AG09309 (cell line): ENCODE measurements around the gene CFAP65.

ENCODE experiments used
- DNase-seq: peaks from one replicate; pipeline ENCODE4 v3.0.0-alpha.2; 2010; ENCODE audit warnings: low read depth
- H3K4me3 ChIP-seq: 2 replicates; pipeline ENCODE4 v1.5.1; 2011; ENCODE audit warnings: mild to moderate bottlenecking, low read depth, low read length, moderate library complexity; ENCODE audit not compliant: control insufficient read depth
- CTCF ChIP-seq: IDR thresholded peaks from 2 replicates; pipeline ENCODE4 v1.5.1; 2011; ENCODE audit warnings: mild to moderate bottlenecking, low read depth, low read length, inconsistent platforms; ENCODE audit not compliant: insufficient read depth, control insufficient read depth; ENCODE audit errors: missing control alignments

Gene CFAP65

DNA sequence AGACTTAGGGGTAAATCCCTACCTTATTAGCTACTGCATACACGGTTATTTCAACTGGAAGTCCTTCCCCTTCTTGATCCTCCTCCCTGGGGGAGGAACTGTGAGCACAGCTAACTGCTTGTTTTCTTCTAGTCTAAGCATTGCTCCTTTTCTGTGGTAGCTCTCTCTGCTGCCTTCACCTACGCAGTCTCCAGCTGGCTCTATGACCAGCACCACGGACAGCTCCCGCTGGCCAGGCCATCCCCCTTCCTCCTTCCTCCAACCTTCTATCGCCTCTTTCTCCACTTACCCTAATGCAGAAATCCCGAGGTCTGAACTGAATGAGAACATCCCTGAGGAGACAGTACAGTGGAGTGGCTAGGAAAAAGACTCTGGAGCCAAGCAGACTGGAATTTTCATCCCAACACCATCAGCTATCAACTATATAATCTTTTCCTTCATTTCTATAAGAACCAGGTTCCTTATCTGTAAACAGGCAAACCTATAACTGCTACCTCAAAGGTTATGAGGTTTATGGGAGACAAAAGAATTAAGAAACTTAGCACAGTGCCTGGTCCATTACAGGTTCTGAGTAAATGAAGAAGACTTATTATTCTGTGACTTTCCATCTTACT lies 4.7 kb upstream of the CFAP65 start:
- no peak overlapping the region for H3K4me3 ChIP-seq
- no peak for DNase-seq
- TF ChIP-seq CTCF, result no peak

GRCh38 chr2:219042750-219043149 lies 1.4 kb upstream of the CFAP65 start:
- DNase-seq, result no peak
- TF ChIP-seq CTCF, result no peak
- no peak overlapping the region for H3K4me3 ChIP-seq

DNA sequence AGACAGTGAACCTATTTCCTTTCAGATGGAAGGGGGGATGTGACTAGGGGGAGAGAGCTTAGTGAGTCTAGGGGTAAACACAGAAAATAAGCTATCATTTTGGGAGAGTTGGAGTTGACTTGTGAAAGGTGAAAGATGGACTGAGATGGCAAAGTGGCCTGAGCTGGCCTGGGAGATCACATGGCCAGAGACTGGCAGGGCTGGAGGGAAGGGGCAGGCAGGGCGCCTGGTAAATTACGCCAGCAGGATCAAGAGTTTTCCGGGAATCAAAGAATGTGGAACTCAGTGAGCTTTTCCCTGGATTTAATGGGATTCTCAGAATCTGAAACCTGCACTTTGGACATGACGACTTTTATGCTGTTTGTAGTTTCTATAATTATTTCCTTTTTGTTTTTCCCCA lies 841 bp upstream of the CFAP65 start:
- no peak overlapping the region for H3K4me3 ChIP-seq
- no peak for TF ChIP-seq CTCF
- DNase-seq, result no peak

DNA sequence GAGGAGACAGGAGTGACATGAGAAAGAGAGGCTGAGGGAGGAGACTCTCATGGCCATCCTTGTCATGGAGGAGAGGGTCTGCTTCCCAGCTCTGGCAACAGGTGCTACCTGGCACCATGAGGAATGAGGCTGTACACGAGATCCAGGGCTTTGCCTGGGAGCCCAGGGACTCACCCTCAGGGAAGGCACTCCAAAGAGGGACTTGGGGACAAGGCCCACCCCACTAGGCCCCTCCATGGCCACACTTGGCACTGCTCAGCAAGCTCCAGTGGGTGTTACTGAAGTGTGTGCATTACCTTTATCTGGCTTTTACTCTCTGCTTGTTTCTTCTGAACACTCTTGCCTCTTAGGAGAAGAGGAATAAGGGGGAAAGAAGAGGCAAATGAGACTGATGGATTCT lies 2.7 kb downstream of the CFAP65 start:
- no peak for DNase-seq
- TF ChIP-seq CTCF, result no peak
- no peak overlapping the region for H3K4me3 ChIP-seq

GRCh38 chr2:219037783-219038499 lies 3.4 kb downstream of the CFAP65 start:
- TF ChIP-seq CTCF, result no peak
- DNase-seq, result no peak
- no peak overlapping the region for H3K4me3 ChIP-seq

DNA sequence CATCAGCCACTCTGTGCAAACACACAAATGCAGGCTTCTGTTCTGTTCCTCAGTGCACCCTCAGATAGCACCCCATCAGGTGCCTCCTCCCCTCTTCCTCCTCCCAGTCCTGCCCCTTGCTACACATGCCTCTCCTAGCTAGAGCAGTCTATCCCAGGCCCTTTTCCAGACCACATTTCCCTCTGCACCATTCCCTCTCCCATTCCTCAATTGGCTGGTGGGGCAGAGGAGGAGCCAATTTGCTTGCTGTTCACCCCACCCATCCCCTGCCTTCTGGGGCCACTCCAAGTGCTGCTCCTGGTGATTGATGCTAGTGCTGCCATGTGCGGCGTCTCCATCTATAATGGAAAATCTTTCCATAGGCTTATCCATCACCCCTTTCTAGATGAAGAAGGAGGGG lies 5.4 kb downstream of the CFAP65 start:
- TF ChIP-seq CTCF, result no peak
- H3K4me3 ChIP-seq, result no peak overlapping the region
- no peak for DNase-seq
